ENCODE measurements around the gene SCD. TPM values are rescaled to one million over a fixed set of nuclear protein-coding genes. Genes with fewer than 3 reads are reported as not detected.
A peak's percentile ranks its signal among the peaks of the same experiment; 100 is the strongest.

Gene SCD
- total and polyA plus RNA-seq, 9 of the 15 experiments (the other 6 are each of a cell fraction or from before 2014, with no cell fraction given) = 114 to 486 (median 188) TPM

DNA sequence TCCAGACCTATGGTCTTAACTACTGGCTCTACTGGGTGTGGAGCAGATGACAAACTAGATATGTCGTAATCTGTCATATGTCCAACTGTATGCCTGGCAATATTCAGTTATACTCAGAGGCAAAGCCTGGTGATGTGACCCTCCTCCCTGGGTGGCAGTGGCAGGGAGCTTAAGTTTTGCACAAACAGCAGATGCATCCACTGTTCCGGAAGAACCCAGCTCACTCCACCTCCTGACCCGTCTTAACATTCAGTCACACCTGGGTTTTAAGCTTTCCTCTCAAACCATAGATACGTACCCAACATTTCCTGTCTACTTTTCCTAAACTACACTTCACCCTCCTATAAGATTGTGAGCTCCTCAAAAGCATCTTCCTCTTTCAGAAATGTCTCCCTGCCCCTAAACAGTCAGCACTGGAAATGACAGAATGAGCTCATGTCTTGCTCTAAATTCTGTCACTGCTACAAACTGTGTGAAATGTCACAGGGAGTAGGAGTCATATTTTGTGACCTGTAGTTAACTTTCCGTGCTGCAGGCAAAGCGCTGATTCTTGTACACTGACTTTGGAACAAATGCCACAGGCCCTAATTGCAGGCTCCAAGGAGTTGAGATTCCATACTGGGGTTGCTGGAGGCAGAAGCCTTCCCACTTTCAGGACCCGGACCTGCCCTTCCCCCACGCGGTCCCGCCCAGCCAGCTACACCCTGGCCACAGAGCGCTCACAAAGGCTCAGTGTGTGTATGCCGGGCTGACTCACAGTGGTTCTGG, 23.9 kb downstream of the SCD start (continued):
- TF ChIP-seq MGA (IDR thresholded peaks at IDR 0.05) = 0 out of 2 replicates have a peak, but pooled peaks have one; percentile 39
- no peak for TF ChIP-seq SRSF3 (IDR thresholded peaks at IDR 0.05; ENCODE audit: insufficient read depth, low read length)
- no peak for TF ChIP-seq GTF2F1 (IDR thresholded peaks at IDR 0.05; ENCODE audit: low read depth, low read length)
- no peak for TF ChIP-seq GABPA (tag; conservative IDR thresholded peaks at IDR 0.05; ENCODE audit: low read depth)
- no peak for TF ChIP-seq ZNF764 (CRISPR knock-in tag; IDR thresholded peaks at IDR 0.05; ENCODE audit: low read depth)
- TF ChIP-seq TAF1 (IDR thresholded peaks at IDR 0.05; ENCODE audit: control insufficient read depth, extremely low read depth, insufficient read depth, low read length, severe bottlenecking) = peak; percentile 81
- no peak for TF ChIP-seq CGGBP1 (CRISPR knock-in tag; IDR thresholded peaks at IDR 0.05)
- peak; percentile 83 for TF ChIP-seq RBBP5 (IDR thresholded peaks at IDR 0.05; ENCODE audit: borderline replicate concordance, insufficient read depth, low read length, poor library complexity, severe bottlenecking)
- peak; percentile 40 to 90; a peak in 3 of 4 replicates for TF ChIP-seq UBTF (IDR thresholded peaks at IDR 0.05; ENCODE audit: borderline replicate concordance in 1 of 2, low read depth in 2 of 2, low read length in 2 of 2)
- TF ChIP-seq GATAD2A (IDR thresholded peaks at IDR 0.05) = no peak; the same call in 1 of the 2 replicates
- no peak for TF ChIP-seq NFATC3 (IDR thresholded peaks at IDR 0.05)
- TF ChIP-seq MECOM (CRISPR knock-in tag; IDR thresholded peaks at IDR 0.05) = no peak
